Activated T-helper 1 cell treated with anti-CD3 and anti-CD28 coated beads, Interleukin-12 subunit alpha, Interleukin-12 subunit beta, Interleukin-2, Interleukin-4 antibody, amounts not matched to agents 30 ng/mL and 10 ng/mL and 1 ng/mL, durations not matched to agents 14 hours and 24 hours and 36 hours (primary cell): ENCODE results near the gene METTL16. TPM values are rescaled to one million over a fixed set of nuclear protein-coding genes. Genes with fewer than 3 reads are reported as not detected.

ENCODE experiments used
- DNase-seq: peaks from one replicate; pipeline ENCODE4 v3.0.0; 2021; ENCODE audit warnings: low spot score
- H3K27ac Mint-ChIP-seq: one replicate; pipeline ENCODE4 v1.8.0; 2021; ENCODE audit warnings: mild to moderate bottlenecking, mixed read lengths
- H3K27me3 Mint-ChIP-seq: one replicate; pipeline ENCODE4 v1.8.0; 2022; ENCODE audit warnings: mild to moderate bottlenecking, moderate library complexity, mixed read lengths; ENCODE audit not compliant: insufficient read depth
- H3K36me3 Mint-ChIP-seq: one replicate; pipeline ENCODE4 v1.8.0; 2021; ENCODE audit warnings: low read depth, mixed read lengths
- H3K4me1 Mint-ChIP-seq: one replicate; pipeline ENCODE4 v1.8.0; 2021; ENCODE audit warnings: low read depth, mixed read lengths
- H3K4me3 Mint-ChIP-seq: one replicate; pipeline ENCODE4 v1.8.0; 2021; ENCODE audit warnings: mild to moderate bottlenecking, moderate library complexity, mixed read lengths
- H3K9me3 Mint-ChIP-seq: one replicate; pipeline ENCODE4 v1.8.0; 2021; ENCODE audit warnings: mixed read lengths
- intact Hi-C: fragments of 100-400 bp; cut with micrococcal nuclease; formaldehyde crosslinking; loops from one replicate; pipeline ENCODE4 v1.15.1; 2024
- total RNA-seq: library from RNA; stranded (reverse); gene quantifications from 2 replicates; pipeline ENCODE4 v1.2.3, GENCODE V29; 2022

Gene METTL16
- total RNA-seq, 1 donor from 2014 or later = 53.9 TPM

GRCh38 chr17:2438823-2439222 lies 72.9 kb downstream of the METTL16 start:
- intact Hi-C loops = no loop called here
- no peak overlapping the region for H3K27ac Mint-ChIP-seq
- H3K4me1 Mint-ChIP-seq = peaks cover 5% of the 10 kb centered on the region
- no peak for DNase-seq
- no peaks in the 10 kb centered on the region for H3K27me3 Mint-ChIP-seq
- no peak overlapping the region for H3K4me3 Mint-ChIP-seq
- peaks cover 5% of the 10 kb centered on the region for H3K9me3 Mint-ChIP-seq
- peaks cover 32% of the 10 kb centered on the region for H3K36me3 Mint-ChIP-seq

- Mint-ChIP-seq H3K9me3 (peaks cover 5% of the 10 kb centered on the region), H3K27me3 (no peaks in the 10 kb centered on the region), H3K36me3 (peaks cover 39% of the 10 kb centered on the region), H3K4me3 (no peak overlapping the region), H3K4me1 (peaks cover 5% of the 10 kb centered on the region), H3K27ac (peak overlapping the region; percentile 9)
- intact Hi-C loops = no loop called here
- no peak for DNase-seq
These were observed 75.3 kb downstream of the METTL16 start for GRCh38 chr17:2436316-2436905.

GRCh38 chr17:2435862-2436261 lies 75.8 kb downstream of the METTL16 start:
- Mint-ChIP-seq H3K36me3 (peaks cover 34% of the 10 kb centered on the region), H3K27ac (peak overlapping the region; percentile 9), H3K9me3 (peaks cover under 1% of the 10 kb centered on the region), H3K4me3 (no peak overlapping the region), H3K27me3 (no peaks in the 10 kb centered on the region), H3K4me1 (peaks cover 5% of the 10 kb centered on the region)
- intact Hi-C loops = no loop called here
- no peak for DNase-seq

- peaks cover 5% of the 10 kb centered on the region for H3K4me1 Mint-ChIP-seq
- no peaks in the 10 kb centered on the region for H3K27me3 Mint-ChIP-seq
- no peak overlapping the region for H3K4me3 Mint-ChIP-seq
- peaks cover 31% of the 10 kb centered on the region for H3K36me3 Mint-ChIP-seq
- intact Hi-C loops = no loop called here
- no peak for DNase-seq
- no peaks in the 10 kb centered on the region for H3K9me3 Mint-ChIP-seq
- H3K27ac Mint-ChIP-seq = no peak overlapping the region
These were observed 76.4 kb downstream of the METTL16 start for GRCh38 chr17:2435181-2435741.

GRCh38 chr17:2433696-2434095 lies 78.0 kb downstream of the METTL16 start:
- H3K9me3 Mint-ChIP-seq = no peaks in the 10 kb centered on the region
- H3K27ac Mint-ChIP-seq = no peak overlapping the region
- intact Hi-C loops = no loop called here
- peaks cover 5% of the 10 kb centered on the region for H3K4me1 Mint-ChIP-seq
- H3K36me3 Mint-ChIP-seq = peaks cover 26% of the 10 kb centered on the region
- no peaks in the 10 kb centered on the region for H3K27me3 Mint-ChIP-seq
- no peak for DNase-seq
- H3K4me3 Mint-ChIP-seq = no peak overlapping the region

GRCh38 chr17:2427910-2428309 lies 83.8 kb downstream of the METTL16 start:
- H3K4me3 Mint-ChIP-seq = no peak overlapping the region
- no peaks in the 10 kb centered on the region for H3K4me1 Mint-ChIP-seq
- no peak for DNase-seq
- H3K36me3 Mint-ChIP-seq = peaks cover 3% of the 10 kb centered on the region
- no peaks in the 10 kb centered on the region for H3K9me3 Mint-ChIP-seq
- H3K27ac Mint-ChIP-seq = no peak overlapping the region
- intact Hi-C loops = no loop called here
- H3K27me3 Mint-ChIP-seq = no peaks in the 10 kb centered on the region

GRCh38 chr17:2427215-2427614 lies 84.5 kb downstream of the METTL16 start:
- Mint-ChIP-seq H3K27me3 (no peaks in the 10 kb centered on the region), H3K9me3 (no peaks in the 10 kb centered on the region), H3K27ac (no peak overlapping the region), H3K4me3 (no peak overlapping the region), H3K36me3 (no peaks in the 10 kb centered on the region), H3K4me1 (no peaks in the 10 kb centered on the region)
- intact Hi-C loops = no loop called here
- DNase-seq = no peak

GRCh38 chr17:2423271-2423670 lies 88.4 kb downstream of the METTL16 start:
- no peaks in the 10 kb centered on the region for H3K4me1 Mint-ChIP-seq
- H3K27me3 Mint-ChIP-seq = no peaks in the 10 kb centered on the region
- peaks cover 13% of the 10 kb centered on the region for H3K36me3 Mint-ChIP-seq
- no peak overlapping the region for H3K4me3 Mint-ChIP-seq
- no peak for DNase-seq
- intact Hi-C loops = no loop called here
- no peaks in the 10 kb centered on the region for H3K9me3 Mint-ChIP-seq
- no peak overlapping the region for H3K27ac Mint-ChIP-seq

- Mint-ChIP-seq H3K27ac (no peak overlapping the region), H3K27me3 (no peaks in the 10 kb centered on the region), H3K36me3 (peaks cover 13% of the 10 kb centered on the region), H3K4me3 (no peak overlapping the region), H3K4me1 (no peaks in the 10 kb centered on the region), H3K9me3 (no peaks in the 10 kb centered on the region)
- DNase-seq = no peak
- intact Hi-C loops = no loop called here
These were observed 90.2 kb downstream of the METTL16 start for GRCh38 chr17:2421315-2422147.

GRCh38 chr17:2420176-2420575 lies 91.5 kb downstream of the METTL16 start:
- H3K27me3 Mint-ChIP-seq = no peaks in the 10 kb centered on the region
- H3K9me3 Mint-ChIP-seq = no peaks in the 10 kb centered on the region
- no peak overlapping the region for H3K27ac Mint-ChIP-seq
- no peaks in the 10 kb centered on the region for H3K4me1 Mint-ChIP-seq
- intact Hi-C loops = no loop called here
- H3K36me3 Mint-ChIP-seq = peaks cover 14% of the 10 kb centered on the region
- H3K4me3 Mint-ChIP-seq = no peak overlapping the region
- DNase-seq = no peak

- Mint-ChIP-seq H3K27ac (no peak overlapping the region), H3K36me3 (peaks cover 15% of the 10 kb centered on the region), H3K9me3 (no peaks in the 10 kb centered on the region), H3K4me3 (no peak overlapping the region), H3K27me3 (no peaks in the 10 kb centered on the region), H3K4me1 (no peaks in the 10 kb centered on the region)
- intact Hi-C loops = loop anchor here (5.0 kb wide), 1 partner anchor 82 kb away; the partner anchor contains the start of genes SGSM2 and TSR1
- no peak for DNase-seq
These were observed 92.2 kb downstream of the METTL16 start for GRCh38 chr17:2419486-2419885.

GRCh38 chr17:2418572-2418971 lies 93.1 kb downstream of the METTL16 start:
- intact Hi-C loops = loop anchor here (5.0 kb wide), 1 partner anchor 81 kb away; the partner anchor contains the start of genes SGSM2 and TSR1
- Mint-ChIP-seq H3K4me3 (no peak overlapping the region), H3K36me3 (peaks cover 18% of the 10 kb centered on the region), H3K4me1 (no peaks in the 10 kb centered on the region), H3K27ac (no peak overlapping the region), H3K27me3 (no peaks in the 10 kb centered on the region), H3K9me3 (no peaks in the 10 kb centered on the region)
- DNase-seq = no peak
